Measurements from ENCODE around the gene ATP9B.

Gene ATP9B

GRCh38 chr18:79068937-79069716, at the start of gene ATP9B (continued):
- TF ChIP-seq ZBTB26 (tag by site-specific recombination; optimal IDR thresholded peaks at IDR 0.05) (peak; percentile 70), ZFP41 (tag by site-specific recombination; IDR thresholded peaks at IDR 0.05; ENCODE audit: borderline replicate concordance) (no peak), PRDM1 (tag by site-specific recombination; IDR thresholded peaks at IDR 0.05) (peak; percentile 77), ZNF777 (tag by site-specific recombination; IDR thresholded peaks at IDR 0.05; ENCODE audit: borderline replicate concordance) (no peak; the same call in 1 of the 2 replicates), ZNF239 (tag by site-specific recombination; IDR thresholded peaks at IDR 0.05) (peak; percentile 12; the same call in 1 of the 2 replicates), ZNF529 (tag by site-specific recombination; IDR thresholded peaks at IDR 0.05; ENCODE audit: insufficient replicate concordance) (no peak), ZSCAN5A (tag by site-specific recombination; IDR thresholded peaks at IDR 0.05) (no peak), RBAK (tag by site-specific recombination; IDR thresholded peaks at IDR 0.05) (no peak), ZNF16 (tag by site-specific recombination; IDR thresholded peaks at IDR 0.05; ENCODE audit: low read depth) (no peak), ZNF37A (tag by site-specific recombination; IDR thresholded peaks at IDR 0.05) (no peak), ZNF558 (tag by site-specific recombination; IDR thresholded peaks at IDR 0.05) (no peak), ZNF624 (tag by site-specific recombination; IDR thresholded peaks at IDR 0.05) (no peak), ZNF692 (tag by site-specific recombination; IDR thresholded peaks at IDR 0.05) (peak; percentile 68), KLF8 (tag by site-specific recombination; IDR thresholded peaks at IDR 0.05) (peak; percentile 81), PRDM4 (tag by site-specific recombination; IDR thresholded peaks at IDR 0.05) (peak; percentile 21; the same call in 1 of the 2 replicates), ZNF501 (tag by site-specific recombination; IDR thresholded peaks at IDR 0.05) (peak; percentile 64), ZNF571 (tag by site-specific recombination; IDR thresholded peaks at IDR 0.05) (no peak), SP7 (tag by site-specific recombination; IDR thresholded peaks at IDR 0.05) (peak; percentile 78), ZNF211 (tag by site-specific recombination; IDR thresholded peaks at IDR 0.05; ENCODE audit: low read depth) (no peak), ZNF266 (tag by site-specific recombination; IDR thresholded peaks at IDR 0.05; ENCODE audit: low read depth) (no peak), ZNF677 (tag by site-specific recombination; IDR thresholded peaks at IDR 0.05) (0 out of 2 replicates have a peak, but pooled peaks have one; percentile 4), MZF1 (tag by site-specific recombination; IDR thresholded peaks at IDR 0.05; ENCODE audit: borderline replicate concordance) (peak; percentile 43; the same call in 1 of the 2 replicates), ZNF10 (tag by site-specific recombination; IDR thresholded peaks at IDR 0.05) (no peak), ZXDB (tag by site-specific recombination; IDR thresholded peaks at IDR 0.05) (peak; percentile 80), KLF16 (tag by site-specific recombination; IDR thresholded peaks at IDR 0.05) (peak; percentile 90), ZNF366 (tag by site-specific recombination; conservative IDR thresholded peaks at IDR 0.05) (no peak), SP3 (tag by site-specific recombination; IDR thresholded peaks at IDR 0.05) (peak; percentile 98), ZBTB11 (tag by site-specific recombination; conservative IDR thresholded peaks at IDR 0.05; ENCODE audit: low read depth) (0 out of 2 replicates have a peak, but pooled peaks have one; percentile 34)

Measured in HEK293 (cell line).